Smooth muscle cell (in vitro differentiated cells): ENCODE data around the gene NT5C3B. TPM values are rescaled to one million over a fixed set of nuclear protein-coding genes. Genes with fewer than 3 reads are reported as not detected.

Experiments used
- DNase-seq: peaks from one replicate; lab custom pipeline; 2025; ENCODE audit not compliant: unreplicated experiment; lab: John Stamatoyannopoulos, UW
- H2AFZ ChIP-seq: fragments of 200-600 bp; sonication (generic); 2 replicates; pipeline ENCODE4 v1.6.0; 2016; ENCODE audit warnings: antibody characterized with exemption, low read depth, mild to moderate bottlenecking
- H3F3A ChIP-seq: fragments of 200-600 bp; sonication (generic); 2 replicates; pipeline ENCODE4 v1.6.0; 2017; ENCODE audit warnings: antibody characterized with exemption, low read depth
- H3K27ac ChIP-seq: fragments of 200-600 bp; sonication (generic); 2 replicates; pipeline ENCODE4 v1.5.1; 2016; ENCODE audit warnings: low read depth, mild to moderate bottlenecking
- H3K27me3 ChIP-seq: fragments of 200-600 bp; sonication (generic); 2 replicates; pipeline ENCODE4 v1.6.1; 2016; ENCODE audit warnings: low read depth, mild to moderate bottlenecking
- H3K36me3 ChIP-seq: fragments of 200-600 bp; sonication (generic); 2 replicates; pipeline ENCODE4 v1.5.1; 2016; ENCODE audit warnings: low read depth
- H3K4me1 ChIP-seq: fragments of 200-600 bp; sonication (generic); 2 replicates; pipeline ENCODE4 v1.5.1; 2016; ENCODE audit warnings: low read depth
- H3K4me2 ChIP-seq: fragments of 200-600 bp; sonication (generic); 2 replicates; pipeline ENCODE4 v1.6.0; 2016; ENCODE audit warnings: mild to moderate bottlenecking
- H3K4me3 ChIP-seq: fragments of 200-600 bp; sonication (generic); 2 replicates; pipeline ENCODE4 v1.5.1; 2016; ENCODE audit warnings: mild to moderate bottlenecking
- H3K79me2 ChIP-seq: fragments of 200-600 bp; sonication (generic); 2 replicates; pipeline ENCODE4 v1.6.0; 2016; ENCODE audit warnings: low read depth, mild to moderate bottlenecking
- H3K9ac ChIP-seq: fragments of 200-600 bp; sonication (generic); 2 replicates; pipeline ENCODE4 v1.6.0; 2016; ENCODE audit warnings: low read depth
- H3K9me3 ChIP-seq: fragments of 200-600 bp; sonication (generic); replicated peaks from 2 replicates; pipeline ENCODE4 v1.5.1; 2016; ENCODE audit warnings: low read depth
- H4K20me1 ChIP-seq: fragments of 200-600 bp; sonication (generic); 2 replicates; pipeline ENCODE4 v1.6.0; 2016; ENCODE audit warnings: low read depth
- CTCF ChIP-seq: fragments of 200-600 bp; sonication (generic); IDR thresholded peaks from 2 replicates; pipeline ENCODE4 v1.5.1; 2017; ENCODE audit warnings: borderline replicate concordance, mild to moderate bottlenecking, antibody characterized with exemption; ENCODE audit not compliant: insufficient read depth, poor library complexity, severe bottlenecking
- WGBS: methylation state at CpG from one replicate; pipeline ENCODE4 v1.1.7; 2016; ENCODE audit warnings: low lambda C conversion rate; 5-methylcytosine and 5-hydroxymethylcytosine counted together
- polyA plus RNA-seq: library from polyadenylated mRNA; unstranded; fragments of >200 nt; fragmentation: Nextera tagmentation; extraction: Ambion mirVana; gene quantifications from 2 replicates; pipeline ENCODE4 v1.2.1, GENCODE V29; 2016
- total RNA-seq: library from RNA; depleted of rRNA; stranded (reverse); fragments of >200 nt; gene quantifications from 2 replicates; pipeline ENCODE4 v1.2.3, GENCODE V29; 2014

NT5C3B gene
- total and polyA plus RNA-seq, 2 experiments from 2014 or later, result 46.8 to 76.3 TPM

GRCh38 chr17:41816637-41817320 is 19.3 kb downstream of the NT5C3B start:
- peaks cover 21% of the 10 kb centered on the region for H3K4me1 ChIP-seq
- peaks cover 14% of the 10 kb centered on the region for H3F3A ChIP-seq
- H3K9me3 ChIP-seq, result no peaks in the 10 kb centered on the region
- H3K4me2 ChIP-seq, result peak overlapping the region; percentile 51
- no peak overlapping the region for H3K4me3 ChIP-seq
- no peaks in the 10 kb centered on the region for H3K27me3 ChIP-seq
- no peaks in the 10 kb centered on the region for H3K36me3 ChIP-seq
- H2AFZ ChIP-seq, result no peak overlapping the region
- WGBS, result 96% methylated on average over 22 of the region's 23 CpGs
- H3K9ac ChIP-seq, result no peak overlapping the region
- peak overlapping the region; percentile 42 for H3K27ac ChIP-seq
- DNase-seq, result no peak
- H4K20me1 ChIP-seq, result peaks cover 74% of the 10 kb centered on the region
- TF ChIP-seq CTCF, result no peak
- H3K79me2 ChIP-seq, result peaks cover 45% of the 10 kb centered on the region

- 17% methylated on average over 1 of the region's 1 CpG for WGBS
- Histone ChIP-seq H3K4me2 (peak overlapping the region; percentile 96), H3K27me3 (no peaks in the 10 kb centered on the region), H3K9ac (peak overlapping the region; percentile 90), H3K79me2 (peaks cover 67% of the 10 kb centered on the region), H4K20me1 (peaks cover 67% of the 10 kb centered on the region), H3K27ac (peak overlapping the region; percentile 92), H3K36me3 (no peaks in the 10 kb centered on the region), H3K9me3 (no peaks in the 10 kb centered on the region), H3F3A (peaks cover 8% of the 10 kb centered on the region), H2AFZ (no peak overlapping the region), H3K4me1 (peaks cover 36% of the 10 kb centered on the region), H3K4me3 (peak overlapping the region; percentile 88)
- TF ChIP-seq CTCF, result no peak
- no peak for DNase-seq
Measured at GRCh38 chr17:41814195-41814594, 21.8 kb downstream of the NT5C3B start.

GRCh38 chr17:41813699-41814124 is 22.3 kb downstream of the NT5C3B start:
- WGBS, result 22% methylated on average over 9 of the region's 9 CpGs
- Histone ChIP-seq H2AFZ (no peak overlapping the region), H3K79me2 (peaks cover 71% of the 10 kb centered on the region), H3F3A (peaks cover 8% of the 10 kb centered on the region), H4K20me1 (peaks cover 67% of the 10 kb centered on the region), H3K4me2 (peak overlapping the region; percentile 96), H3K9me3 (no peaks in the 10 kb centered on the region), H3K4me3 (peak overlapping the region; percentile 88), H3K27ac (peak overlapping the region; percentile 92), H3K4me1 (peaks cover 36% of the 10 kb centered on the region), H3K36me3 (no peaks in the 10 kb centered on the region), H3K9ac (peak overlapping the region; percentile 90), H3K27me3 (no peaks in the 10 kb centered on the region)
- no peak for DNase-seq
- no peak for TF ChIP-seq CTCF
